NCI-H524 treated with DMSO at 0.1 percent for 48 hours (cell line): ENCODE results near the gene OTUD6A.
A peak's percentile ranks its signal among the peaks of the same experiment; 100 is the strongest.
"Not testable (repeated sequence)": the region's sequence is repeated elsewhere in the genome, so short reads cannot be mapped to it uniquely, and the experiment has no call there.

Experiments
- DNase-seq: peaks from one replicate; lab custom pipeline; 2025; lab: John Stamatoyannopoulos, UW

OTUD6A gene

GRCh38 chrX:70046978-70047377 is 15.3 kb upstream of the OTUD6A start:
- DNase-seq = no peak

- no peak for DNase-seq
These were observed 12.9 kb upstream of the OTUD6A start for GRCh38 chrX:70049406-70049805.

- no peak for DNase-seq
These were observed 12.3 kb upstream of the OTUD6A start, which contains the start of gene AWAT2 for GRCh38 chrX:70049925-70050324. AWAT2 (minus strand) TSS chrX:70049938; CDS start chrX:70049932, 6 bp downstream.

GRCh38 chrX:70052895-70053615 is 9.2 kb upstream of the OTUD6A start:
- DNase-seq = no peak

GRCh38 chrX:70054391-70054790 is 7.9 kb upstream of the OTUD6A start:
- no peak for DNase-seq

GRCh38 chrX:70062961-70063550 is 799 bp downstream of the OTUD6A start:
- no peak for DNase-seq

- no peak for DNase-seq
These were observed 4.4 kb downstream of the OTUD6A start for GRCh38 chrX:70066646-70067045.

- no peak for DNase-seq
These were observed 17.0 kb downstream of the OTUD6A start for GRCh38 chrX:70079297-70079696.

- DNase-seq = no peak
These were observed 17.6 kb downstream of the OTUD6A start for GRCh38 chrX:70079870-70080269.

GRCh38 chrX:70082723-70083122 is 20.5 kb downstream of the OTUD6A start:
- no peak for DNase-seq

GRCh38 chrX:70084592-70085240 is 22.5 kb downstream of the OTUD6A start:
- DNase-seq = no peak

GRCh38 chrX:70087857-70088630 is 25.8 kb downstream of the OTUD6A start:
- DNase-seq = peak; percentile 9

GRCh38 chrX:70088751-70089150 is 26.5 kb downstream of the OTUD6A start:
- no peak for DNase-seq

GRCh38 chrX:70089604-70090297 is 27.5 kb downstream of the OTUD6A start:
- DNase-seq = no peak

GRCh38 chrX:70092247-70092646 is 30.0 kb downstream of the OTUD6A start:
- DNase-seq = no peak

GRCh38 chrX:70096052-70096451 is 33.8 kb downstream of the OTUD6A start:
- DNase-seq = no peak

GRCh38 chrX:70105229-70105628 is 43.0 kb downstream of the OTUD6A start:
- no peak for DNase-seq

- not testable (repeated sequence) for DNase-seq
These were observed 49.3 kb downstream of the OTUD6A start for GRCh38 chrX:70111436-70112026.
